Esophagus muscularis mucosa (tissue), 4 donors: ENCODE results near the gene SOS1.

Source experiments
- EP300 ChIP-seq: sonication (generic); formaldehyde crosslinking; IDR thresholded peaks from one replicate; pipeline ENCODE4 v1.6.1; 2017; ENCODE audit warnings: antibody characterized with exemption
- POLR2A ChIP-seq: fragments of 450-650 bp; IDR thresholded peaks from one replicate; pipeline ENCODE4 v1.6.1; 2017; ENCODE audit warnings: antibody characterized with exemption, moderate library complexity, mild to moderate bottlenecking, low read depth
- TF ChIP-seq, protein P1 (sequence below), 3 experiments: fragments of 200-600 bp in 2 of 3; fragments of 450-650 bp in 1 of 3; sonication (generic) in 2 of 3; IDR thresholded peaks; one replicate each; pipeline ENCODE4 v1.5.1; 2017 to 2019; ENCODE audit warnings: antibody characterized with exemption in 3 of 3, mild to moderate bottlenecking in 2 of 3, moderate library complexity in 1 of 3

DNA sequence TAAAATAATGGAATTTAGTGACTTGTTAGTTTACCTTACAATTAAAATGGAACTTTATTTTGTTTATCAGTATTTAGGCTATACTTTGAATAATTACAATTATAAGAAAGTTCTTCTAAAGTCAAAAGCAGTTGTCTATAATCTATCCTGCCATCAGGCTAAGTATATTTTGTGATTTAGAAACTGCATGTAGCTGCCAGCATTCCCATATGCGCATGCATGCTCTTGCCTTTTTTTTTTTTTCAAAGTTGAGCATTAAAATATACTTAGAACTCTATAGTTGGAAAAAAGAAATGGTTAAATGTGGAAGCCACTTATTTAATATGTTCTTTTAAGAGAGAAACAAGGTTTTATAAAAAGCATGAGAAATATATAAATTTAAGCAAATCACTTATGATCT, 132.1 kb downstream of the SOS1 start:
- TF ChIP-seq, protein P1, sequence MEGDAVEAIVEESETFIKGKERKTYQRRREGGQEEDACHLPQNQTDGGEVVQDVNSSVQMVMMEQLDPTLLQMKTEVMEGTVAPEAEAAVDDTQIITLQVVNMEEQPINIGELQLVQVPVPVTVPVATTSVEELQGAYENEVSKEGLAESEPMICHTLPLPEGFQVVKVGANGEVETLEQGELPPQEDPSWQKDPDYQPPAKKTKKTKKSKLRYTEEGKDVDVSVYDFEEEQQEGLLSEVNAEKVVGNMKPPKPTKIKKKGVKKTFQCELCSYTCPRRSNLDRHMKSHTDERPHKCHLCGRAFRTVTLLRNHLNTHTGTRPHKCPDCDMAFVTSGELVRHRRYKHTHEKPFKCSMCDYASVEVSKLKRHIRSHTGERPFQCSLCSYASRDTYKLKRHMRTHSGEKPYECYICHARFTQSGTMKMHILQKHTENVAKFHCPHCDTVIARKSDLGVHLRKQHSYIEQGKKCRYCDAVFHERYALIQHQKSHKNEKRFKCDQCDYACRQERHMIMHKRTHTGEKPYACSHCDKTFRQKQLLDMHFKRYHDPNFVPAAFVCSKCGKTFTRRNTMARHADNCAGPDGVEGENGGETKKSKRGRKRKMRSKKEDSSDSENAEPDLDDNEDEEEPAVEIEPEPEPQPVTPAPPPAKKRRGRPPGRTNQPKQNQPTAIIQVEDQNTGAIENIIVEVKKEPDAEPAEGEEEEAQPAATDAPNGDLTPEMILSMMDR (IDR thresholded peaks at IDR 0.05): no peak
- TF ChIP-seq POLR2A: no peak
- no peak for TF ChIP-seq EP300
